Measurements from ENCODE around the gene TNIP1.

- no peak for TF ChIP-seq ZNF274 (IDR thresholded peaks at IDR 0.05; ENCODE audit: low read depth, low read length)
- TF ChIP-seq YY1 (IDR thresholded peaks at IDR 0.05; ENCODE audit: insufficient read depth, insufficient read length) = no peak
- TF ChIP-seq SUZ12 (IDR thresholded peaks at IDR 0.05; ENCODE audit: extremely low read depth, insufficient read depth, insufficient read length) = no peak
These were observed 8.8 kb downstream of the TNIP1 start for GRCh38 chr5:151071848-151072629.
